GM12801 (cell line): ENCODE data around the gene TAF13.

ENCODE experiments used
- TF ChIP-seq, protein P1 (sequence below): IDR thresholded peaks from one replicate; pipeline ENCODE4 v1.5.1; 2011; ENCODE audit warnings: control low read depth; ENCODE audit not compliant: insufficient read length; ENCODE audit errors: extremely low read depth

Gene TAF13

DNA sequence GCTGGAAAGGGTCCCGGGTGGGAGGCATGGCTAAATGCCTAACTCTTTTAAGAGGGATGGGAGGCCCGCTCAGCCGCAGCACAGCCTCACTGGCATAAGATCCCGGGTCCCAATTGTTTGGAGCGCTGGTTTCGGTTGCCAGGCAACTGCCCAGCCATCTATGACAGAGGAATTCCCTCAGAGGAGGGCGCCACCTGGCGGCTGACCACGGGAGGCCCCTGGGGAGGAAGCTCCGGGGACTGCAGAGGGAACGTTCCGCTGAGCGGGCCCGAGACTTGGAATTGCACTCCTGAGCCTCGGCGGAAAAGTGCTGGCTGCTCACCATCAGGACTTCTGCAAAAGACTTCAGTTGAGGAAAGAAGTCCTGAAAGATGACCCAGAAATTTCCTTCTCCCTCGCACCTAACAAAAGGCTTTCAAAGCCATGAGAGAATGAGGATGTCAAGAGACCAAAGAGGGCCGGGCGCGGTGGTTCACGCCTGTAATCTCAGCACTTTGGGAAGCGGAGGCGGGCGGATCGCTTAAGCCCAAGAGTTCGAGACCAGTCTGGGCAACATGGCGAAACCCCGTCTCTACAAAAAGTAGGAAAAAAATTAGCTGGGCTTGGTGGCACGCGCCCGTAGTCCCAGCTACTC lies 37.0 kb upstream of the TAF13 start:
- TF ChIP-seq, protein P1, sequence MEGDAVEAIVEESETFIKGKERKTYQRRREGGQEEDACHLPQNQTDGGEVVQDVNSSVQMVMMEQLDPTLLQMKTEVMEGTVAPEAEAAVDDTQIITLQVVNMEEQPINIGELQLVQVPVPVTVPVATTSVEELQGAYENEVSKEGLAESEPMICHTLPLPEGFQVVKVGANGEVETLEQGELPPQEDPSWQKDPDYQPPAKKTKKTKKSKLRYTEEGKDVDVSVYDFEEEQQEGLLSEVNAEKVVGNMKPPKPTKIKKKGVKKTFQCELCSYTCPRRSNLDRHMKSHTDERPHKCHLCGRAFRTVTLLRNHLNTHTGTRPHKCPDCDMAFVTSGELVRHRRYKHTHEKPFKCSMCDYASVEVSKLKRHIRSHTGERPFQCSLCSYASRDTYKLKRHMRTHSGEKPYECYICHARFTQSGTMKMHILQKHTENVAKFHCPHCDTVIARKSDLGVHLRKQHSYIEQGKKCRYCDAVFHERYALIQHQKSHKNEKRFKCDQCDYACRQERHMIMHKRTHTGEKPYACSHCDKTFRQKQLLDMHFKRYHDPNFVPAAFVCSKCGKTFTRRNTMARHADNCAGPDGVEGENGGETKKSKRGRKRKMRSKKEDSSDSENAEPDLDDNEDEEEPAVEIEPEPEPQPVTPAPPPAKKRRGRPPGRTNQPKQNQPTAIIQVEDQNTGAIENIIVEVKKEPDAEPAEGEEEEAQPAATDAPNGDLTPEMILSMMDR: no peak

- TF ChIP-seq, protein P1: no peak
Observed at GRCh38 chr1:109112056-109112651, 36.4 kb upstream of the TAF13 start.

DNA sequence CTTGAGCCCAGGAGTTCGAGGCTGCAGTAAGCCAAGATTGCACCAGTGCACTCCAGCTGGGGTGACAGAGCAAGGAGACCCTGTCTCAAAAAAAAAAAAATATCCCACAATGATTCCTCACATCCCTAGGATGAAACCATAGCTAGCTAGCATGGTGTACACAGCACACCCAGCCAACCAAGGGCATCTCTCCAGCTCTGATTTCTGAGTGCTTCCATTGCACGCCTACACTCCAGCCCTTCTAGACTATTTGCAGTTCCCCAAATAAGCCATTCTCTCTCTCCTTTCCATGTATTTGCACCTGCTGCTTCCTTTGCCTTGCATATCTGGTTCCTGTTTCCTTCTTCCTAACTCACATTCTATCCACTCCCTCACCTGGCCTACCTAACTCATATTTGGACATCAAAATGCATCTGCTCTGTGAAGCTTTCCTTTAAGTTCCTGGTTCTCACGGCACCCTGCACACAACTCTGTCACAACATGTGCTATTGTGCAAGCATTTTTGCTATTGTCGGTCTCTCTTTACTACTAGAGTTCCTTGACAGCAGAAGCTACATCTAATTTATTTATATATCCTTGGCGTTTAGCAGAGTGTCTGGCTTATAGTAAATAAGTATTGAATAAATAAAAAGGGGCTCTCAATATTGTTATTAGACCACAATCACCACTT lies 35.7 kb upstream of the TAF13 start:
- TF ChIP-seq, protein P1: no peak

DNA sequence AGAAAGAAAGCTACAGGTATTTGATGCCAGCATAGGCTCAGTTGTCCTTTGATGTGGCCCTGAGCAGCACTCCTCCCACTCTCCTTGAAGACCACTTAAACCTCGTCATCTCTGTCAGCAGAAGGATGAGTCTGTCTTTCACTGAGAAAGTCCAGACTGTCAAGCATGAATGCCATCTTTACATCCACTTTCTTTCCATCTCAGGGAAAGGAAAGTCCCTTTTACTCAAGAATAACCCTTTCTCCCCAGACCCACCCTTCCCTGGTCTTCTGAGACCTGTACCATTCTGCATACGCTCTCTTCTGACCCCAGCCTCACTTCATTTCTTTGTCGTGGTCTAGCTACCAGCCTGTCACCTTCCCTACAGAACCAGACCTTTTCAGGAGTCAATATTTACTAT lies 34.1 kb upstream of the TAF13 start:
- TF ChIP-seq, protein P1: no peak

DNA sequence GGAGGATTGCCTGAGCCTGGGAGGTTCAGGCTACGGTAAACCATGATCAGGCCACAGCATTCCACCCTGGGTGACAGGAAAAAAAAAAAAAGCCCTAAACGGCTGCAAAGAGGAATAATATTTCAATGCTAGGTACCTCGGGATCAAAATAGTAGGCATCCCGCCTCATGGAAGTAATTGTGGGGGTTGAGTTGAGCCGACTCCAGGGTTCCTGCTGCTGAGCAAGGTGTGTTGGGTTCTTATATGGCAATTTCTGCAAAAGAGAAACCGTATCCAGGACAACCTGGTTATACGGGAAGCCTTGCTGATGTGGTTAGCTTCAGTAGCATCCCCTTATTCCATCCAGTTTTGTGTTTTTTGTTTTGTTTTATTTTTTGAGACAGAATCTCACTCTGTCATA lies 32.0 kb upstream of the TAF13 start:
- TF ChIP-seq, protein P1: no peak

DNA sequence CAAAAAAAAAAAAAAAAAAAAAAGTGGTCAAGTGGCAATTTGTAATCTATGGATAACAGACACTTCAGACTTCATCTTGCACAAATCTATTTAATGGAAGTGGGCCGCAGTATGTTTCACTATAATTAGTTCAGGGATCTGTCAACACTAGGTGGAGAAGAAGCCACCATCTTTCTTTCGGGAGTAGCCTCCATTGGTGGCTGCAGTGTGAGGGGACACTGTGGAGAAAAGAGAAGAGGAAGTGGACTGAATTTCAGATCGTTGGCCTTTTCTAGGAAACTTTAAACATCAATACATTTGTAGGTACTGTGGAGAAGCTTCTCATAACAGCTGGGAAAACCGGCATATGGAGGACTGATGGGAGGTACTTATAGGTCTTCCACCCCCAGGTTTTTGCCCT lies 30.1 kb upstream of the TAF13 start:
- TF ChIP-seq, protein P1: no peak

- TF ChIP-seq, protein P1: no peak
Observed at GRCh38 chr1:109104364-109105151, 28.8 kb upstream of the TAF13 start.
